Stimulated activated CD4-positive, alpha-beta T cell treated with anti-CD3 and anti-CD28 coated beads, Interleukin-15, amount 100 ng/mL, for 1 hour (primary cell): Measurements from ENCODE around the gene BYSL.

Experiments used
- DNase-seq, 2 donors: peaks; one replicate each; pipeline ENCODE4 v3.0.0-alpha.2; 2020; ENCODE audit warnings: low read depth in 1 of 2, low spot score in 1 of 2

BYSL gene

DNA sequence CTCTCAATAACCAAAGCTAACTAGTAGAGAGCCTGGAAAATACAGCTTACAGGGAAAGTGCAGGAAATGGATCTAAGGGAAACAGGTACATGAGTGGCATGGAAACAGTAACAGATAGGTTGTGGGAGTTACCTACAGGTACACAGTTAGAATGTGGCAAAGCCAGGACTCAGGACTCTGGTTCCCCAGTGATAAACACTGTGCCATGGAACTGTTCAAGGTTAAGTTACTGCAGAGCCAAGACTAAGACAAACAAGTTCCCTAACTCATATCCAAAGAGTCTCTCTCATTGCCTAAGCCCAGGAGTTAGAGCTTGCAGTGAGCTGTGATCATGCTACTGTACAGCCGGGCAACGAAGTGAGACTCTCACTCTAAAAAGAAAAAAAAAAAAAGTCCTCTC, 7.0 kb upstream of the BYSL start:
- DNase-seq, result no peak

DNA sequence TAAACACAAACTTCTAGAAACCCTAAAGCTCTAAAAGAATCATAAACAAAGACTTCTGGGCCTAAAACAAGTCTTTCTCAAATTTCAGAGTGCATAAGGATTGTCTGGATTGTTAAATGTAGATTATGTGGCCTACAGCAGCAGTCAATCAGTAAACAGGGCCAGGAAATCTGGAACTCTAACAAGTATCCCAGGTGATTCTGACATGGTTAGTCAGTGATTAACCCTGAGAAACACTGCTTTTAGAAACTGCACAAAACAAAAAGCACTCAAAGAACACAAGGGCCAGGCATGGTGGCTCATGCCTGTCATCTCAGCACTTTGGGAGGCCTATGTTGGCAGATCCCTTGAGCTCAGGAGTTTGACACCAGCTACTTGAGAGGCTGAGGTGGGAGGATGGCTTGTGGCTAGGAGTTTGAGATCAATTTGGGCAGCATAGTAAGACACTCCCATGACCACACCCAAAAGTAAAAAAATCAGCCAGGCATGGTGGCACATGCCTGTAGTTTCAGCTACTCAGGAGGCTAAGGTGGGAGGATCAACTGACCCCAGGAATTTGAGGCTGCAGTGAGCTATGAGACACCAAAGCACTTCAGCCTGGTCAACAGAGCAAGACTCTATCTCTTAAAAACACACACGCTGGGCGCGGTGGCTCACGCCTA, 6.3 kb upstream of the BYSL start:
- DNase-seq, result no peak

DNA sequence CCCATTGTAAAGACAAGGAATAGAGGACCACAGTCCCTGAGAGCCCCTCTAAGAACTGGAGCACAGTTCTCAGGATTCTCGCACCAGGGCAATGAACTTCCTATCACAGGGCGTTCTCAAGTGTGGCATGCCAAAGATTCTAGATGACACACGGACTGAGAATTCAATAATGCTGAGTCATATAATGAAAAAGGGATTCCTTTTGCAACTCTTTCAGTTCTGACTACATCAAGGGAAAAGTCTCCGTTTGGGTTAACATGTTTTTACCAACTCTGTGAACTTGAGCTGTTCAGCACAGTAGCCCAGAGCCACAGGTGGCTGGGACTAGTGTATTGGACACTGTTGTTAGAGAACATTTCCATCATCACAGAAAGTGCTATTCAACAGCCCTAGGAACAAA, 3.8 kb upstream of the BYSL start:
- no peak for DNase-seq

DNA sequence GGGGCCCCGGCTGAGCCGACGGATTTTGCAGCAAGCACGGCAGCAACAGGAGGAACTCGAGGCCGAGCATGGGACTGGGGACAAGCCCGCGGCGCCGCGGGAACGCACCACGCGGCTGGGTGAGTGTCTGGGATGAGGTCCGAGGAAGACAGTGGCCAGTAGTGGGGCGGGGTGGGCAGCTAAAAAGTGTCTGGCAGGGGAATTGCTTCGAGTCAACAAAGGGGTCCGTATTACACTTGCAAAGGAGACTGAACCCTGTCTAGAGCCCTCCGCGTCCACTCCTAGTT, 356 bp downstream of the BYSL start:
- no peak for DNase-seq

DNA sequence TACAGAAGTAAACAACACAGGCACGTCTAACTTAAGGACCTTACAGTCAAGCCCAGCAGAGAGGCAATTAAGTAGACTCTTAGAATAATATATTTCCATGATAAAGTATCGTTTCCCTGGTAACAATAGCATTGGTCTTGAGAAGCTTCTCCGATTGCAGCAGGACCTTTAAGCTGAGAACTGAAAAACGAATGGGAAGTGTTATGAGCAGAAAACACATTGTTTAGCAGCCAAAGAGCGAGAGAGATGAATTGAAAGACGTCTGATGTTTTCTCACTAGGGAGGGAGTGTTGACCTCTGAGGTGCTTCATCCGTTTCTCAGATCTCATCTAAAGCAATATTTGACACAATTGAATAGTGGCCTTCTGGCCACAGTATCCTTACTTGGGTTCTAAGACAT, 855 bp downstream of the BYSL start:
- no peak for DNase-seq

DNA sequence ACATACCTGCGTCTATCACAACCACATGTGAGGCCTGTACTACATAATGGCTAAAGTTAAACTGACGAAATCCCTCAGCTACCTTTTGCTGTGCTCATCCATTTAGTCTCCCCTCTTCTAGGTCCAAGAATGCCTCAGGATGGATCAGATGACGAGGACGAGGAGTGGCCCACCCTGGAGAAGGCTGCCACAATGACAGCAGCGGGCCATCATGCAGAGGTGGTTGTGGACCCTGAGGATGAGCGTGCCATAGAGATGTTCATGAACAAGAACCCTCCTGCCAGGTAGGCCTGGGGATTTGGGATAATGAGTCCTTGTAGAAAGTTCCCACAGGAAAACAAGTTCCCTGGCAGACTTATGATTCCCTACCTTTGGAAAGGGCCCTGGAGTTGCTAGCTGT, 6.0 kb downstream of the BYSL start:
- DNase-seq, result no peak

DNA sequence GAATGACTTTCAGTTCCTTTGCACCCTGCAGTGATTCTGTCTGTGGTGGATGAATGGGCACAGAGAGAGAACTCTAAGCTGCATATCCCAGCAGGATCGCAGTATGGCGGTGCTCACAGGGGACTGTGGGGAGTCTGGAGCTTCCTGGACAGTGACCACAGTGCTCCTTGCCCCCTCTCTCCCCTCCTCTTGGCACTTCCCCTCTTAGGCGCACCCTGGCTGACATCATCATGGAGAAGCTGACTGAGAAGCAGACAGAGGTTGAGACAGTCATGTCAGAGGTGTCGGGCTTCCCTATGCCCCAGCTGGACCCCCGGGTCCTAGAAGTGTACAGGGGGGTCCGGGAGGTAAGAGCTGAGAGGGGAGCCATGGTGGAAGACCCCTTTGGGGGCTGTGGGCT, 8.6 kb downstream of the BYSL start:
- DNase-seq, result no peak

DNA sequence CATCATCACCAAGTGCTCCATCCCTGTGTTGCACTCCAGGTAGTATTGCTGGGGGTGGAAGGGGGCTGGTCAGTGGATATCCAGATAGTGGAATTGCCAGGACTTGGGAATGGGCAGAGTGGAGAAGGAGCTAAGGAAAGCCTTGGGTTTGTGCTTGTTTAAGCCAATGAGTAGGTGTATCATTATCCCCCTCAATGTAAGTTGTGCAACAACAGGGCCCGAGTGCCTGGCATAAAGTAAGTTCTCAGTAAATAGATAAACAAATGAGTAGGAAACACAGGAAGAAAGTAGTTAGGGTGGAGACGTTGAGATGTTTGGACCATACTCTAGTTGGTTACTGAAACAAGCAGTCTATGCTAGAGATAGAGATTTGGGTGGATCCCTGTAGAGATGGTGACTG, 10.5 kb downstream of the BYSL start:
- no peak for DNase-seq

DNA sequence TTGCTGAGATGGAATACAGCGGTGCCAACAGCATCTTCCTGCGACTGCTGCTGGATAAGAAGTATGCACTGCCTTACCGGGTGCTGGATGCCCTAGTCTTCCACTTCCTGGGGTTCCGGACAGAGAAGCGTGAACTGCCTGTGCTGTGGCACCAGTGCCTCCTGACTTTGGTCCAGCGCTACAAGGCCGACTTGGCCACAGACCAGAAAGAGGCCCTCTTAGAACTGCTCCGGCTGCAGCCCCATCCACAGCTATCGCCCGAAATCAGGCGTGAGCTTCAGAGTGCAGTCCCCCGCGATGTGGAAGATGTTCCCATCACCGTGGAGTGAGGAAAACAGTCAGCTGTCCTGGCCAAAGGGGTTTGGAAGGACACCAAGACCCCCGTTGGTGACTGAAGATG, 11.1 kb downstream of the BYSL start:
- DNase-seq, result no peak

DNA sequence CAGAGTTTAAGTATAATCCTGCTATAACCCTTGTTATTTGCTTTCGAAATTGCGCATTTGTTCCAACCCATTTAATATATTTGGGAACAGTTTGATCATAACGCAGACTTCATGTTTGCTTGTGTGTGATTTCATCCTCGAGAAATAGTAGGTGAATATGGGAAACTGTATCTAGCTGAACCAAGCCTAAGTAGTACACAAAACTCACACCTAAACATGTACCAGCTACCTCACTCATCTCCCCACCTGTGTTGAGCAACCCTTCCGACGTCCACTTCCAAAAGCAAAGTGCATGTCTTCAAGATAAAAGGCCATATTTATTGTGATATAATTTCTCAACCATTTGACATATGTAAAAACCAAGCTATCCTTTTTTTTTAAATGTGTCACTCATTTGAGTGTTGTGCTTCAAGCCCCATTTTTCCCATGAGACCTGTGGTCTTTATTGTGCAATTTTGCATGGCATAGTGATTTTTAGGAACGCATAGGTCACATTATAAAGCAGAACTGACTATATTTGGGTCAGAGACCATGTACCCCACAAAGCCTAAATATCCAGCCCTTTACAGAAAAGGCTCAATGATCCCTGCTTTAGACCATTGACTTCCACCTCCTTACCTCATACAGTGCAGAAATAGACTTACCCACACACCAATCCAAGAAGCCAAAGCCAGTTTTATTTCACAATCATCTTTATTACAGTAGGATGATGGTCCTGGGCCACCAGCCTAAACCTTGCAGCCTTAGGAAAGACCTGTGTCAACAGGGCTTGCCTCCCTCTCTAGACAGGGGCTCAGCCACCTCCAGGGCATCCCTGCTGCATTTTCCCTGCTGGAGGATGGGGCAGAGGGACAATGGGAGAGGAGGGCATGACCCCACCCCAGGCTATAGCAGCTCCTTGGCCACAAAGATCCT, 13.2 kb downstream of the BYSL start:
- DNase-seq, result no peak

DNA sequence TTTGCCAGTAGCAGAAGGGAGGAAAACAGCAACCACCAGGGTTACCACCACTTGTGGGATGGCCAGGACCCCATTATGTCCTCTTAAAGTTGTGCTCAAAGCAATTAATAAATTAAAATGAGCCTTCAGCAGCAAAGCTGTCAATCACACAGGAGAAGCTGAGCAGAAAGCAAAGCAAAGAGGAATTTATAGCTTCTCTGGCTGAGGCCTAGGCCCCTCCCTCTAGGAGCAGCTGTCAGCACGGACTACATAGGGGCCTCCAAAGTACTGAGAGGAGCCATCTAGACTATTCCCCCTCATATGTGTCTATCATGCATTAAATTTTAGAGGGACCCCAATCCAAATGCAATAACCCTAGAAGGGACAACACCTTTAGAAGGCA, 13.9 kb downstream of the BYSL start:
- DNase-seq, result no peak

DNA sequence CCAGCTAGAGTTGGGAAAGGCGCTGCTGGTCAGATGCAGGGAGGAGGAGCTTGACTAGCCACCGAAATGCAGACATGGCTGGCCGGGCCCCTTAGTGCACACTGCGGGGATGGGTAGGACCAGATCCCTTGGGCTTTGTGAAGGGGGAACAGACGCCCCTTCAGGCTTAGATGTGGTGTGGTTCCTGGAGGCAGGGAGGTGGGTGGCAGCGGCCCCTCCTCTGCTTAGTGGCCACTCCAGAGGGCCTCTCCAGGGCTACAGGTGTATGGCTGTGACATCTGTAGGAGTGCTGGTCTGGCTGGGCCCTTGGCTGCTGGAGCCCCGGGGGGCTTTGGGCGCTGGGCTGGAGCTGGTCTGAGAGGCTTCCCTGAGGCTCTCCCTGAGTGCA, 14.4 kb downstream of the BYSL start:
- DNase-seq, result no peak

DNA sequence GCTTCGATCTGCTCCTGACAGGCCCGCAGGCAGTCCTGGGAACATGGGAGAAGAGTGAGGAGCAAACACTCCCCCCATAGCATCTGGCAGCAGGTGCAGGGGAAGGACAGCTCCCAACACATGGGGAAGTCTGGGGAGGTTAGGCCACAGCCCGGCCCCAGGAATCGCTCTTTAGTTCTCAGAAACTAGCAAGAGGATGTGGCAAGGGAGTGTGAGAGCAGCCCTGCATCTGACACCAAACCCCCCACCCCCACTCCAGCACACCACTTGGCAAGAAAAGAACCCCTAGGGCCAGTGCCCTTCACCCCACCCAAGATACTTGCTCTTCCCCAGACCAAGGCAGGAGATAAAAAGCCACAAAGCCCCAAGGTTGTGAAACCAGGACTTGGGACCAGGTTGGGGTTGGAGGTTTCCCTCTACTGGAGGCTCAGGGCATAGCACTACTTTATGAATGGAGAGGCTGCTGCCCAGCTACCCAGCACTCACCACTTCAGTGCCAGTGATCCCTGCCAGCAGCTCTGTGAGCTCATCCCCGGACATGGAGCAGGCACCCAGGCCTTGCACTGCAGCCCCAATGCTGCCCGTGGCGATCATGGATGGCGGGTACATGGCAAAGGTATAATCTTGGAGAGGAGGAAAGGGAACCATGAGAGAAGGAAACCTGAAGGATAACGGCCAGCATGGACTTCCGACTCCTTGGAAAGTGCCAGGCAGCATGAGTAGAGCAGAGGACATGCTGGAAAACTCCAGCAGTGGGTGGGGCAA, 15.0 kb downstream of the BYSL start:
- DNase-seq, result peak in 1 of 2 donors; percentile 55

DNA sequence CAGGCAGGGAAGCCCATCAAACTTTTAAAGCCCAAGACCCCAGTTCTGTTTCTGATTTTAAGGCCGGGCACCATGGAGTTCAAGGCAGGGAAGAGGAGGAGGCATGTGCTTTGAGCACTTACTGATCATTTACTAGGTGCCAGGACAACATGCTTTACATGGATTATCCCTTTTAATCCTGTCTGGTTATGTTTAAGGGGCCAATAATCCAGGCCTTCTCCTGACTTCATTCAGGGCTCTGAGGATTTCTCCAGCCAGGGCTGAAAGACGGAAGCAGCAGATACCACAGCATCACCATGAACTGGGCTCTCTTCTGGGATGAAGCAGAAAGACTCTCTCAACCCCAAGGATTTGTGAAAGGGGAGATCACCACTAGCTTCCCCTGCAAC, 16.2 kb downstream of the BYSL start:
- DNase-seq, result no peak

DNA sequence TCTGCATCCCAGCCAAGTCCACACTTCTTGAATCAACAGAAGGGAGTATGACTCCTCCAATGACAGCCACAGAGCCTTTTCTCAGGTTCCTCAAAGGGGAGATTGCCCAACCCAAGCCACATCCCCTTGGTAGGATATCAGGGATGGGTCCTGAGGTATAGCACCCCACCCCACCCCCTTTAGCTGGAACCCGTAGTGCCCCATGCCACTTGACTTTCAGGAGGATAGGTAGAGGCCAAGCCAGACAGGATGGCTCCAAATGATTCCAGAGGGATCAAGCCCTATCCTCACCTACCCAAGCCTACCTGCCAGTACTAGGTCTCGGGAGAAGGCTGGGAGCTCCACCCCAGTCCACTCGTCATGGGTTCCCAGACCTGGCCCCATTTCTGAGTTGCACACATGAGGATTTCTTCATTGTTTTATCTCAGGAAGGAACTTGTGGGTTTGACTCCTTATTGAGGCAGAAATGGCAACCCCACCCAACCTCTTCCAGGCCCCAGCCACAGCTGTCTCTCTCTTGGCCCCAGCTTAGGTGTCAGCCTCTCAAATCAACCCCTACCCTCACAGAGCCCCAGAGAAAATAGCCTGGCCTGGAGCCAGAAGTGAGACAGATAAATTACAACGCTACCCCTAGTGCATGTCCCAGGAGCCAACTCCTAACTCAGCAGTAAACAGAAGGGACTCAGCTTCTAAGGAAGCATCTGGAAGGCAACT, 16.7 kb downstream of the BYSL start:
- DNase-seq, result peak in 1 of 2 donors; percentile 32

DNA sequence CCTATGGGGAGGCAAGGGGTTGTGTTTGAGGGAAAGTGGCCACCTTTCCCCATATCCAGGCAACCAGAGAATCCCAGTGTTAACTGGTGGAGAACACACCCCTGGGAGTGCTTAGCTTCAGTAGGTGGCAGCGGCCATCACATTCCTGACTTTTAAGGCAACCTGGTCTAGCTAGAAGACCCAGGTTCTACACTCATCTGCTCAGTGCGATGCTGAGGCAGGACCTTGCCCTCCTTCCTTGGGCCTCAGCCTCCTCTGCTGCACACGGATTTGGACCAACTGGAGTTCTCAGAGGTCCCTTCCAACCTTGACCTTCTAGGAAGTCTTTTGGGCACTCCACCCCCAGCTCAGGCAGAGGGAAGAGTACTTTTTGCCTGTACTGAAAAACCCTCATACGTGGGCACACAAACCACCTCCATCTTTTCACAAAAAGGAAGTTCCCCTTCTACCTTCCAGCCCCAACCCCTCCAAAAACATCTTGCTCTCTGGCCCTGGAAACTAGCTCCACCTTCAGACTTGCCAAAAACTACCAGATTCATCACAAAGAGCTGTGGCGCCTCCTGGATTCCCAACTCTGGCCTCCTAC, 17.4 kb downstream of the BYSL start:
- no peak for DNase-seq

DNA sequence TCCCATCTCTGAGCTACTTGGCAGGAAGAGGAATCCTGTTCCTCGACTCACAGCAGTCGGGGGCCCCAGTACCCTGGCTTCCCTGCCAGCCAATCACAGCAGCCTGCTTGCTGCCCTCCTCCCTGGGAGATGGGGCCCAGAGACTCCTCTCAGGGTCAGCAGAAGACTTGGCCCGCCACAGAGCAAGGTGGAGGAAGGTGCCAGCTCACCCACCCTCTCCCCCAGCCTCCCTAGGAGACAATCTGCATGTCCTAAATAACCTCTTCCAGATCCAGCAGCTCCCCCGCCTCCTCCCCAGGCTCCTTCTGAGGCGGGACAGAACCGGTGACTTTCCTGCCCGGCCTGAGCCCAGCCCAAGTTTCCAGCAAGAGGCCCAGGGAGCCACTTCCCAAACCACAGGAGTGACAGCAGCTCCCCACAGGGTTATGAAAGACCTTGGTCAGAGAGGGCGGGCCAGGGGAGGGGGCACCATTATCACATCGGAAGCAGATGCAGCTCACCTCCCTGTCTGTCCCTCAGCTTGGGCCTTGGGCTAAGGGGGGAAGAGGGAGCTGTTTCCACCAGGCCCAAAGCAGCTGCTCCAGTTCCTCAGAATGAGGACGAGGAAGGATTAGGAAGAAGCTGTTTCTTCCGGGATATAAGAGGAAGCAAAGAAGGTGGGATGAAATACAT, 18.0 kb downstream of the BYSL start:
- no peak for DNase-seq

DNA sequence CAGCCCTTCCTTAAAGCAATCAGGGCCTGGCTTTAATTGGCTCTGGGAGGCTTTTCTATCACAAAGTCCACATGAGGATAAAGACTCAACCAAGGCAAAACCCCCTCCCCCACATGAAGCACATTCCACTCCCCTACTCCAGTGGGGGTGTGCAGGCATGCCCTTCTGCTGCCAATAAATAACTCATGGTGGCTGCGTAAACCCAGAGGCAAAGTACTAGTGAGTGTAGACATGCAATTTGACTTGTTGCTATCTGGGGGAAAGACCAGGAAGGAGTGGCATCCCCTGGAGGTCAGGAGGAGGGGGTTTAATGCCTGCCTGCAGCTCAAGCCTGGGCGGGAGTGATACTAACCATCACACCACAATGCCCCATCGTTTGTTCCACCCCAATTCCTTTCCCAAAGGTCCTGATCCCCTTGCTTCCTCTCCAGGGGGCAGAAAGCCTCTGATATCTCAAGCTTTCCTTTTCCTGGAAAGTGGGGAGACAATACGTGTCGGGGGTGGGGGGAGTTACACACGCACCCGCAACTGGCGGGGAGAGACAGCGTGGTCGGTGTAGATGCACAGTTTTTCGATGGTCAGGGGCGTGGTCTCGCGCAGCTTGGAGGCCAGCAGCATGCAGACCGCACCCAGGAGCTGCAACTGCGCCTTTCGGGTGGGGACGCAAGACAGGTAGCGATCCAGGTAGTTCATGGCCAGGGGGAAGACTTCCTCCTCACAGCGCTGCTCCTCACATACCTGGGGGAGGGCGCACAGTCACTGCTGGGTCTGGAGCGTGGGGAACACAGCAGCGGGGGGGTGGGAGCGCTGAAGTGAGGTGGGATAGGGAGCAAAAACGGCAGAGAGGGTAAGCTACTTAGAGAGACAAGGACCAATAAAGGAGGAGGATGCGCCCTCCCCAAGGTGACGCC, 18.8 kb downstream of the BYSL start:
- no peak for DNase-seq

DNA sequence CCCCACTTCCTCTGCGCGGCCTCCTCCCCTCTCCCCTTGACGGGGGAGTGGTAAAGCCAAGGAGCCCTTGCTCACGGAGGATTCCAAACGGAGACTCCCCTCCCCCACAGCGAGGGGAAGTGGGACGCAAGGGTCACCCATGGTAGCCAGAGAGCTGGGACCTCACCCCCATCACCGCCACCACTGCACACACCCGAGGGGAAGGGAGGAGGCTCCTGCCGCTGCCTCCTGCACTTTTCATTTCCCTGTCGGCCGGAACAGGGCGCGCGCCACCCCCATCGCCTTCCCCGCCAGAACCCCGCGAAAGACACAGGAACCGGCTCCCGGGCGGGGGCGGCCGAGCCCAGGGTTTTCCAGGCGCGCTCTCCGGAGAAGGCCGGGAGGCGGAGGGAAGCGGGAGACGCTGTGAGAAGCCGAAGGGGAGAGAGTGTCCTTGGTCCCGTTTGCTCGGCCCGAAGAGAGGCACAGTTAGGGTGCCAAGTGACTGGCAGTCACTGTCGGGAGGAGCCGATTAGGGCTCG, 19.5 kb downstream of the BYSL start:
- no peak for DNase-seq
